Glomerular visceral epithelial cell (primary cell): ENCODE results near the gene NPBWR2.
"Not testable (repeated sequence)": the region's sequence is repeated elsewhere in the genome, so short reads cannot be mapped to it uniquely, and the experiment has no call there.

Experiments
- DNase-seq: peaks from one replicate; pipeline ENCODE4 v3.0.0-alpha.2; 2016; ENCODE audit errors: extremely low spot score

NPBWR2 gene

GRCh38 chr20:64103871-64104666, 3.3 kb downstream of the NPBWR2 start:
- DNase-seq = no peak

GRCh38 chr20:64102647-64103354, 4.6 kb downstream of the NPBWR2 start:
- DNase-seq = no peak

GRCh38 chr20:64101731-64102621, 5.4 kb downstream of the NPBWR2 start:
- no peak for DNase-seq

- DNase-seq = no peak
Measured at GRCh38 chr20:64100946-64101688, 6.2 kb downstream of the NPBWR2 start.

GRCh38 chr20:64100566-64100888, 6.8 kb downstream of the NPBWR2 start:
- no peak for DNase-seq

- DNase-seq = no peak
Measured at GRCh38 chr20:64099880-64100565, 7.3 kb downstream of the NPBWR2 start.

GRCh38 chr20:64099086-64099786, 8.1 kb downstream of the NPBWR2 start:
- no peak for DNase-seq

GRCh38 chr20:64098471-64099013, 8.8 kb downstream of the NPBWR2 start:
- DNase-seq = no peak

GRCh38 chr20:64096535-64096934, 10.8 kb downstream of the NPBWR2 start:
- DNase-seq = no peak

- no peak for DNase-seq
Measured at GRCh38 chr20:64095927-64096326, 11.4 kb downstream of the NPBWR2 start.

- DNase-seq = no peak
Measured at GRCh38 chr20:64095455-64095854, 11.9 kb downstream of the NPBWR2 start.

- DNase-seq = no peak
Measured at GRCh38 chr20:64093013-64093503, 14.3 kb downstream of the NPBWR2 start.

GRCh38 chr20:64092258-64093012, 14.9 kb downstream of the NPBWR2 start:
- no peak for DNase-seq

- no peak for DNase-seq
Measured at GRCh38 chr20:64091770-64092169, 15.6 kb downstream of the NPBWR2 start.

- DNase-seq = no peak
Measured at GRCh38 chr20:64091340-64091739, 16.0 kb downstream of the NPBWR2 start.

- DNase-seq = no peak
Measured at GRCh38 chr20:64090165-64090564, 17.2 kb downstream of the NPBWR2 start.

GRCh38 chr20:64088586-64088985, 18.8 kb downstream of the NPBWR2 start:
- not testable (repeated sequence) for DNase-seq

GRCh38 chr20:64087226-64087825, 20.0 kb downstream of the NPBWR2 start:
- not testable (repeated sequence) for DNase-seq

GRCh38 chr20:64086801-64087200, 20.6 kb downstream of the NPBWR2 start:
- DNase-seq = no peak
